Occipital lobe (tissue), 2 donors: Measurements from ENCODE around the gene FAM229A. TPM values are rescaled to one million over a fixed set of nuclear protein-coding genes. Genes with fewer than 3 reads are reported as not detected.

Source experiments
- DNase-seq: peaks from one replicate; lab custom pipeline; 2025; lab: John Stamatoyannopoulos, UW
- total RNA-seq: library from RNA; depleted of rRNA; stranded (reverse); fragments of >200 nt; gene quantifications from one replicate; pipeline ENCODE4 v1.2.3, GENCODE V29; 2014

Gene FAM229A
- total RNA-seq, 1 donor from 2014 or later = 1.6 TPM

DNA sequence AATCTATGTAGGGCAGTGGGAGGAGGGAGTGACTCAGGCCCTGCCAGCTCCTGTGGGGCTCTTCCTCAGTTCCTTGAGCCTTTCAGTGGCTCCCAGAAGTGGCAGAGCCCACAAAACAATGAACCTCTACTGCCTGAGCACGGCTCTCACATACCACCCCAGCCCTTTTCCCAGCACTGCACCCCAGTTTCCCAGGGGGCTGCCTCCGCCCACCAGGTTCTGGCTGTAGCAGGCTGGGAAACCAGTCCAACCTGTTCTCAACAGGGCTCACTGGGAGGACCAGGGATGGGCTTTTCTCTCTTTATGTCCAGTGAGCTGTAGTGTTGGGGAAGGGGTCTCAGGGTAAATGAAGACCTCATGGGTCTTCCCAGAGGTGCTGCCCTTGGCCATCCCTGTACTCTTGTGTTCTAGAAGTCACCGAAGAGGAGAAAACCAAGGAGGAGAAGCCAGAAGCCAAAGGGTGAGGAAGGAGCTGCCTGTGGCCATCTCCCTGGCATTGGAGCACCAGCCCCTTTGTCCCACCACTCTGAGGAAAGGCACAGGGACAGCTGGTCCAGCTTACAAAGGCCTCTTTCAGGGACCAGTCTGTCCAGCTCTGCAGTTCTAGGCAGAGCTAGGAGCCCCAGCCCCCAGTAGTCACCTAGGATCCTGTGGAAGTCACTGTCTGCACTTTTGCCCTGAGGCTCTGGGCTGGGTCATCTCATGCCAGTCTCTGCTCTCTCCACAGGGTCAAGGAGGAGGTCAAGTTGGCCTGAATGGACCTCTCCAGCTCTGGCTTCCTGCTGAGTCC, 29.8 kb downstream of the FAM229A start:
- no peak for DNase-seq

DNA sequence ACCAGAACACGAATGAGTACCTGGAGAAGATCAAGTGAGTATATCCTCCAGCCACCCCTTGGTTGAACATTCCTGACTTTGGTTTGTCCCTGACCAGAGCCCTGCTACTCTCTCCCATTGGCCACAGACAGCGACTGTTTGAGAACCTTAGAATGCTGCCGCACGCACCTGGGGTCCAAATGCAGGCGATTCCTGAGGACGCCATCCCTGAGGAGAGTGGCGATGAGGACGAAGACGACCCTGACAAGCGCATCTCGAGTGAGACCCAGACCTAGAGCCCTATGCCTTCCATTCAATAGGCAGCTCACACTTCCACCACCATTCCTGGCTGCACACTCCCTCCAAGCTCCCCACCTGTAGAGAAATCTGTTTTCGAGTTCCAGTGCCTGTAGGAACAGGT, 30.7 kb downstream of the FAM229A start:
- no peak for DNase-seq

DNA sequence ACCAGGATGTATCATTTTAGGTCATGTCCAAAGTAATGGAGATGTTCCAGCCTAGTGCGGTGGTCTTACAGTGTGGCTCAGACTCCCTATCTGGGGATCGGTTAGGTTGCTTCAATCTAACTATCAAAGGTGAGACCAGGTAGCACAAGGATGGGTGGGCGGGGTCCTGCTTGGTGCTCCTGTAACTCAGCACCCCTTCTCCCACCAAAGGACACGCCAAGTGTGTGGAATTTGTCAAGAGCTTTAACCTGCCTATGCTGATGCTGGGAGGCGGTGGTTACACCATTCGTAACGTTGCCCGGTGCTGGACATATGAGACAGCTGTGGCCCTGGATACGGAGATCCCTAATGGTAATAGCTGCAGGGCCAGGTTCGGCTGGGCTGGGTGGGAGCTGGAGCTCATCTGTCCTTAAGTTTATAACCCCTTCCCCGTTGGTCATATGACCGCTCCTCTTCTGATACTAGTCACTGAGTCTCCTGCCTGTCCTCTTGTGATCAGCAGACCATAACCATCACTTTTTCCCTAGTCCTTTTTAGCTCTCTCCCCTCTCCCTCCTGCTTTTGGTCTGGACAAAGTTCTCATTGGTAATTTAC, 31.6 kb downstream of the FAM229A start:
- no peak for DNase-seq

GRCh38 chr1:32329931-32330466, 32.3 kb downstream of the FAM229A start:
- DNase-seq = no peak

- DNase-seq = no peak
Observed at GRCh38 chr1:32327204-32327603, 35.1 kb downstream of the FAM229A start.

DNA sequence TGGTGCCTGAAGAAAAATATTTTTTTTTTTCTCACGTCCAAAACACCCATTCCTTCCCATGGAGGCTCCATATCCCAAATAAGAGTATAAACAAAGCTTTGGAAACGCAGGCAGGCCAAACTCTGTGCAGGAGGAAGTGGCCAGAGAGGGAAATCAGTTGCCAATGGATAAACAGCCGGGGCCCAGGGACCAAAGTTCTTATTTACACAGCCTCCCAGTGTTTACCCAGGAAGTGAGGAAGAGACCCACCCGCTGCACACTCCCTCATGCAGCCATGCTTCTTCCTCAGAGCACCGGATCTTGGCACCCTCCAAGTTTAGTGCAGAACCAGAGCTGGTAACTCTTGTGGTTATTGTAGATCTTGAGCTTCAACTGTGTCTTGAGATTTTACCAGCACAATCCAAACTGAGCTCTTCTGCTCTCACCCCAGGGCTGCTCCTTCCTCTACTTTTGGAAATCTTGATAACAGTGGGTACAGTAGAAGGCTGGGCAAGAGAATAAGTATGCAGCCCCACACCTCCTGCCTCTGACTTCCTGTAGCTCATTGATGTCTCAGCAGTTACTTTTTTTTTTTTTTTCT, 40.5 kb downstream of the FAM229A start:
- DNase-seq = no peak

GRCh38 chr1:32318127-32318869, 44.0 kb downstream of the FAM229A start:
- DNase-seq = no peak

DNA sequence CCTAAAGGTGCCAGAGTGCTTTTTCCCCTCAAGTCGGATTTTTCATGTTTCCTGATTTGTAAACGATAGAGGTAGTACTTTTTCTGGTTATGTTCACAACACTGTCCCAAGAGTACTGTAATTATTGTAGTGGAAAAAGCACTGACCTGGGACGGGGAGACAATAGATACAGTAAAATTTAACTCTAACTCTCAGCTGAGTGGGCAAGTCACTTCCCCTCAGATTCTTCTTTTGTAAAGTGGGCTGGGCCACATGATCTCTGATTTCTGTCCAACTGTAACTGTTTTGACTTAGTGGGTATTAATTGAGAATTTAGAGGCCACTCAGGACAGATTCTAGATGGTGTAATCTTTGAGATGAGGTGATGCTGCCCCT, 45.4 kb downstream of the FAM229A start:
- DNase-seq = no peak

DNA sequence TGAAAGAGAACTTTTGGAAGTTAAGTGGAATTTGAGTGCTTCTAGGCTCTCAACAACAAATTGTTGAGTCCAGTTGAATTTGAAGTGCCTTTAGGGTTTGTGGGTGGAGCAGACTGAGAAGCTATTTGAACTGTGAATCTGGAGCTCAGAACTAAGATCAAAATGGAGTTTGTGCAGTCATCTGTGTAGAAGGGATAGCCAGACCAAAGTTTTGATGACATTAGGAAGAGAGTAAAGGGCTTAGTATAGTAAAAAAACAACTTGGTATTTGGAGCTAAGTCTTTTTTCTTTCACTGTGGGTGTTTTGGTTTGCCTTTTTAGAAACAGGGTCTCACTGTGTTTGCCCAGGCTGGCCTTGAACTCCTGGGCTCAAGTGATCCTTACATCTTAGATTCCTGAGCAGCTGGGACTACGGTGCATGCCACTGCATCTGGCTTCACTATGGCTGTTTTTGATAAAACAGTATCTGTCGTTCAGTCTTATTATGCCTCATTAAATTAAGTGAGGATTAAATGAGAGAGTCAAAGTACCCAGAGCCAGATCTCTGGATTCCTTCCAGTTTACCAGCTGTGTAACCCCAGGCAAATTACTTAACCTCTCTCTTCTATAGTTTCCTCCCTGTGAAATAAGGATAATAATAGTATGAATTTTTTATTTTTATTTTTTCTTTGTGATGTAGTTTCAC, 50.4 kb downstream of the FAM229A start:
- no peak for DNase-seq

Other genes starting within 250 kb of the FAM229A start
- 21.1 TPM for gene TXLNA, start 182.8 kb downstream of the FAM229A start, total RNA-seq
- gene CCDC28B, start 161.9 kb downstream of the FAM229A start, total RNA-seq = 31.7 TPM
- 2.3 TPM for gene IQCC, start 156.8 kb downstream of the FAM229A start, total RNA-seq
- gene DCDC2B, start 153.4 kb downstream of the FAM229A start, total RNA-seq = not detected
- gene TMEM234, start 140.1 kb downstream of the FAM229A start, total RNA-seq = 9.8 TPM
- 79.7 TPM for gene EIF3I, start 140.1 kb downstream of the FAM229A start, total RNA-seq
- gene FAM167B, start 115.3 kb downstream of the FAM229A start, total RNA-seq = 2.0 TPM
- gene LCK, start 111.2 kb downstream of the FAM229A start, total RNA-seq = not detected
- 19.8 TPM for gene HDAC1, start 70.4 kb downstream of the FAM229A start, total RNA-seq
- 356 TPM for gene MARCKSL1, start 26.3 kb downstream of the FAM229A start, total RNA-seq
- not detected for gene TSSK3, start 54 bp upstream of the FAM229A start, total RNA-seq
- gene BSDC1, start 32.0 kb upstream of the FAM229A start, total RNA-seq = 60.7 TPM
- 14.0 TPM for gene ZBTB8B, start 102.6 kb upstream of the FAM229A start, total RNA-seq
- gene ZBTB8A, start 176.9 kb upstream of the FAM229A start, total RNA-seq = 38.1 TPM